CD4-positive, alpha-beta T cell (primary cell): ENCODE measurements around the gene CCNT2. TPM values are rescaled to one million over a fixed set of nuclear protein-coding genes. Genes with fewer than 3 reads are reported as not detected.

Experiments
- ATAC-seq: fragments of 200-7000 bp; cut with Tn5 transposase; one replicate; pipeline ENCODE4 v1.10.0; 2022; ENCODE audit warnings: mild to moderate bottlenecking; ENCODE audit not compliant: poor library complexity
- CTCF ChIA-PET: fragments of 350-600 bp; sonication (Branson Sonifier 250); formaldehyde crosslinking; loops from one replicate; lab custom pipeline; 2021; ENCODE audit warnings: antibody characterized with exemption, inconsistent platforms; lab: Charles Lee
- POLR2A ChIA-PET: fragments of 350-600 bp; sonication (Branson Sonifier 250); formaldehyde crosslinking; loops from one replicate; lab custom pipeline; 2021; ENCODE audit warnings: antibody characterized with exemption, inconsistent platforms; lab: Charles Lee
- DNase-seq, 14 experiments: peaks; one replicate each; pipeline ENCODE4 v3.0.0-alpha.2; 2013 to 2020; ENCODE audit warnings: mixed read lengths in 2 of 14
- H3K27ac ChIP-seq, 2 donors: one replicate each; pipeline versions ENCODE4 v1.5.1 to v1.7.0; 2013; ENCODE audit warnings: low read length in 2 of 2, low read depth in 1 of 2, mild to moderate bottlenecking in 1 of 2
- H3K27me3 ChIP-seq, 2 experiments: 1 replicate in 1 of 2; 2 replicates in 1 of 2; pipeline versions ENCODE4 v1.6.1 to v1.7.0; 2013; ENCODE audit warnings: low read length in 2 of 2, control low read depth in 1 of 2, mild to moderate bottlenecking in 1 of 2, moderate library complexity in 1 of 2; ENCODE audit not compliant: insufficient read depth in 2 of 2, control insufficient read depth in 1 of 2
- H3K36me3 ChIP-seq: one replicate; pipeline ENCODE4 v1.6.1; 2013; ENCODE audit warnings: low read length, control low read depth; ENCODE audit not compliant: insufficient read depth
- H3K4me1 ChIP-seq: one replicate; pipeline ENCODE4 v1.6.1; 2013; ENCODE audit warnings: low read length, control low read depth; ENCODE audit not compliant: insufficient read depth
- H3K4me3 ChIP-seq: one replicate; pipeline ENCODE4 v1.5.1; 2013; ENCODE audit warnings: mild to moderate bottlenecking, low read length, moderate library complexity
- H3K9me3 ChIP-seq, 2 experiments: 1 replicate in 1 of 2; 2 replicates in 1 of 2; pipeline versions ENCODE4 v1.6.1 to v1.7.0; 2013; ENCODE audit warnings: low read length in 2 of 2, mild to moderate bottlenecking in 2 of 2, control low read depth in 1 of 2, moderate library complexity in 1 of 2; ENCODE audit not compliant: control insufficient read depth in 1 of 2, insufficient read depth in 1 of 2
- H3K27ac Mint-ChIP-seq: one replicate; pipeline ENCODE4 v1.8.0; 2020; ENCODE audit warnings: mixed read lengths
- H3K27me3 Mint-ChIP-seq: one replicate; pipeline ENCODE4 v1.8.0; 2021; ENCODE audit warnings: mixed read lengths
- H3K36me3 Mint-ChIP-seq: one replicate; pipeline ENCODE4 v1.8.0; 2021; ENCODE audit warnings: low read depth, mixed read lengths
- H3K4me1 Mint-ChIP-seq: one replicate; pipeline ENCODE4 v1.8.0; 2021; ENCODE audit warnings: low read depth, mixed read lengths
- H3K4me3 Mint-ChIP-seq: one replicate; pipeline ENCODE4 v1.8.0; 2020; ENCODE audit warnings: mild to moderate bottlenecking, mixed read lengths
- H3K9me3 Mint-ChIP-seq: one replicate; pipeline ENCODE4 v1.8.0; 2020; ENCODE audit warnings: mixed read lengths
- CTCF ChIP-seq: fragments of 200-600 bp; IDR thresholded peaks from one replicate; pipeline ENCODE4 v1.8.0; 2022; ENCODE audit warnings: antibody characterized with exemption, mild to moderate bottlenecking
- intact Hi-C, 2 experiments: fragments of 100-400 bp; cut with DNase I in 1 of 2; cut with micrococcal nuclease in 1 of 2; formaldehyde crosslinking; loops; one replicate each; pipeline versions ENCODE4 v1.15.1 to v1.9.0; 2023 to 2025; cut with DNase I, micrococcal nuclease
- total RNA-seq, 174 experiments: library from RNA in 2 of 174; stranded (reverse) in 2 of 174; gene quantifications; one replicate each; pipeline ENCODE4 v1.2.3 and lab custom pipeline; 2021 to 2026

Gene CCNT2
- total RNA-seq, 2 experiments from 2014 or later: 62.1 to 67.5 TPM

DNA sequence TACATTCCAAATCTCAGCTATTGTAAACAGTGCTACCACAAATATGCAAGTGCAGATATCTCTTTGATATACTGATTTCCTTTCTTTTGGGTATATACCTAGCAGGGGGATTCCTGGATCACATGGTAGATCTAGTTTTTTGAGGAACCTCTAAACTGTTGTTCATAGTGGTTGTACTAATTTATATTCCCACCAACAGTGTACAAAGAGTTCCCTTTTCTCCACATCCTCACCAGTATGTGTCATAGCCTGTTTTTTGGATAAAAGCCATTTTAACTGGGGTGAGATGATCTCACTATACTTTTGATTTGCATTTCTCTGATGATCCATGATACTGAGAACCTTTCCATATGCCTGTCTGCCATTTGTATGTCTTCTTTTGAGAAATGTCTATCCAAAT, 6.3 kb upstream of the CCNT2 start:
- Histone ChIP-seq H3K36me3 (no peaks in the 10 kb centered on the region), H3K9me3 (peaks cover 0 to 5% of the 10 kb centered on the region in 2 experiments), H3K27me3 (no peaks in the 10 kb centered on the region), H3K4me3 (no peak overlapping the region), H3K27ac (no peak overlapping the region), H3K4me1 (peaks cover 6% of the 10 kb centered on the region)
- no peak for TF ChIP-seq CTCF
- Mint-ChIP-seq H3K4me3 (no peak overlapping the region), H3K27ac (no peak overlapping the region), H3K4me1 (peaks cover 6% of the 10 kb centered on the region), H3K9me3 (peaks cover 9% of the 10 kb centered on the region), H3K27me3 (no peaks in the 10 kb centered on the region), H3K36me3 (no peaks in the 10 kb centered on the region)
- ChIA-PET POLR2A (no interaction called here), CTCF (no interaction called here)
- intact Hi-C loops: no loop called here
- ATAC-seq (no peak), DNase-seq (peak in 1 of 14 experiments; percentile 14)

- intact Hi-C loops: loop anchor here (5.0 kb wide), 2 partner anchors 795 to 825 kb away; partner anchors contain the start of gene UBXN4 (in 1 of the 2)
- peak overlapping the region; percentile 92 for H3K27ac Mint-ChIP-seq
- peak overlapping the region; percentile 92 for H3K4me3 Mint-ChIP-seq
- peak in 8 of 14 experiments; percentile 0 to 43 (median 4) for DNase-seq
- H3K27me3 Mint-ChIP-seq: no peaks in the 10 kb centered on the region
- no peaks in the 10 kb centered on the region for H3K9me3 Mint-ChIP-seq
- POLR2A ChIA-PET: interaction anchor here (0.6 to 3.0 kb wide), 23 partner anchors 10 to 959 kb away, joined by 3 to 49 read pairs (median 4); partner anchors contain the start of genes MCM6, R3HDM1, RAB3GAP1 and UBXN4
- no peaks in the 10 kb centered on the region for H3K27me3 ChIP-seq
- H3K27ac ChIP-seq: peak overlapping the region; percentile 80 to 94
- CTCF ChIA-PET: interaction anchor here (0.6 kb wide), 1 partner anchor 827 kb away, joined by 3 read pairs; no protein-coding TSS in a partner anchor
- H3K36me3 ChIP-seq: peaks cover 7% of the 10 kb centered on the region
- peak overlapping the region; percentile 88 for H3K4me3 ChIP-seq
- H3K9me3 ChIP-seq: peaks cover 0 to 5% of the 10 kb centered on the region in 2 experiments
- H3K4me1 ChIP-seq: peaks cover 19% of the 10 kb centered on the region
- peaks cover 44% of the 10 kb centered on the region for H3K4me1 Mint-ChIP-seq
- TF ChIP-seq CTCF: no peak
- ATAC-seq: no peak
- H3K36me3 Mint-ChIP-seq: peaks cover 27% of the 10 kb centered on the region
These were observed 1.2 kb upstream of the CCNT2 start for GRCh38 chr2:134917360-134917865.

DNA sequence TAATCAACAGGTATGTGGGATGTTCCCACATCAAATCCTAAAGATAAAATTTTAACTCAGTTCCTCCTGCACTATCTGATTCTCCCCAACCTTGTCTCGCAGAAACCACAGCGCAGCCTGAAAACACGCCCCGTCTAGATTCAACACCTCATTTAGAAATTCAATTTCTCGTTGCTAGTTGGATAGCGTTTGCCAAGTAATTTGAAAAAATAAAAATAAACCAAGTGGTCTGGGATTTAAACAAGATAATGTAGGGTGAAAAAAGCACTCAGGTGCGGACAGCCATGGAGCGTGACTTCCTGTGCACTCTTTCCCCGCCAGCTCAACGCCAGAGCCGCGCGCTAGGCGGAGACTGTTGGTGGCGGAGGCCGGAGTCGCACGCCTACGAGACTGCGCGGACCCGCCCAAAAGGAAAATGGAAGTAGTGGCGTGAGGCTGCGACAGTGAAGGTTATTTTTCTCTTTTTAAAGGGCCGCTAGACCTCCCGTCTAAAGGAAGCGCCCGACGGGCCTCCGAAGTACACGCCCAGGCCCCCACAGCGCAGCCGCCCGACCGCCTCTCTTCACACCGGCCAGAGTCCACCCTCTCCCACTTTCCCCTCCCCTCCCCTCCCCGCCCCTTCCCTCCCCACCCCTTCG, 615 bp upstream of the CCNT2 start:
- peak; percentile 75 for ATAC-seq

More for the DNA sequence above, 615 bp upstream of the CCNT2 start:
- H3K9me3 Mint-ChIP-seq: no peaks in the 10 kb centered on the region
- Histone ChIP-seq H3K4me1 (peaks cover 24% of the 10 kb centered on the region), H3K9me3 (peaks cover 0 to 1% of the 10 kb centered on the region in 2 experiments), H3K27me3 (no peaks in the 10 kb centered on the region), H3K36me3 (peaks cover 7% of the 10 kb centered on the region), H3K4me3 (peak overlapping the region; percentile 88), H3K27ac (peak overlapping the region; percentile 80 to 94)
- ChIA-PET POLR2A (interaction anchor here (0.6 to 3.0 kb wide), 27 partner anchors 9 to 958 kb away, joined by 3 to 49 read pairs (median 4); partner anchors contain the start of genes MCM6, R3HDM1, RAB3GAP1 and UBXN4), CTCF (interaction anchor here (0.6 to 1.2 kb wide), 2 partner anchors 86 to 826 kb away, joined by 3 to 4 read pairs; no protein-coding TSS in a partner anchor)
- H3K4me1 Mint-ChIP-seq: peaks cover 50% of the 10 kb centered on the region
- intact Hi-C loops: loop anchor here (1.0 to 5.0 kb wide), 7 partner anchors 134 to 824 kb away; partner anchors contain the start of genes UBXN4 (in 2 of the 2), R3HDM1 (in 1 of the 2), RAB3GAP1 (in 1 of the 2) and ZRANB3 (in 1 of the 2)
- peak overlapping the region; percentile 92 for H3K4me3 Mint-ChIP-seq
- peaks cover 32% of the 10 kb centered on the region for H3K36me3 Mint-ChIP-seq
- H3K27ac Mint-ChIP-seq: peak overlapping the region; percentile 92
- peak; percentile 11 for TF ChIP-seq CTCF
- no peaks in the 10 kb centered on the region for H3K27me3 Mint-ChIP-seq
- DNase-seq: peak; percentile 77 to 96 (median 85)
